H9 (cell line): ENCODE data around the gene TMCC1. TPM values are rescaled to one million over a fixed set of nuclear protein-coding genes. Genes with fewer than 3 reads are reported as not detected.

Experiments used
- DNase-seq: peaks from one replicate; pipeline ENCODE4 v3.0.0-alpha.2; 2017
- H2AFZ ChIP-seq: one replicate; pipeline ENCODE4 v1.6.1; 2013; ENCODE audit warnings: mild to moderate bottlenecking, low read length, control low read depth, moderate library complexity
- H2AK5ac ChIP-seq: 2 replicates; pipeline ENCODE4 v1.6.1; 2013; ENCODE audit warnings: low read length, control low read depth, mixed read lengths; ENCODE audit not compliant: insufficient read length
- H2BK120ac ChIP-seq: one replicate; pipeline ENCODE4 v1.6.1; 2013; ENCODE audit warnings: low read depth, mild to moderate bottlenecking, low read length, control low read depth, inconsistent platforms; ENCODE audit not compliant: poor library complexity, severe bottlenecking
- H2BK12ac ChIP-seq: 2 replicates; pipeline ENCODE4 v1.6.1; 2013; ENCODE audit warnings: low read length, control low read depth, mixed read lengths, low read depth; ENCODE audit not compliant: insufficient read length
- H2BK15ac ChIP-seq: 2 replicates; pipeline ENCODE4 v1.6.1; 2013; ENCODE audit warnings: low read depth, low read length, control low read depth
- H2BK20ac ChIP-seq: one replicate; pipeline ENCODE4 v1.6.1; 2013; ENCODE audit warnings: low read depth, mild to moderate bottlenecking, low read length, control low read depth, inconsistent platforms; ENCODE audit not compliant: poor library complexity, severe bottlenecking
- H2BK5ac ChIP-seq: 2 replicates; pipeline ENCODE4 v1.6.1; 2013; ENCODE audit warnings: low read length, control low read depth, mixed read lengths; ENCODE audit not compliant: insufficient read length
- H3K14ac ChIP-seq: 2 replicates; pipeline ENCODE4 v1.6.1; 2013; ENCODE audit warnings: low read length, control low read depth; ENCODE audit not compliant: insufficient read depth
- H3K18ac ChIP-seq: 2 replicates; pipeline ENCODE4 v1.6.1; 2013; ENCODE audit warnings: low read depth, mild to moderate bottlenecking, mixed read lengths, low read length, control low read depth; ENCODE audit not compliant: insufficient read length
- H3K23ac ChIP-seq: 2 replicates; pipeline ENCODE4 v1.6.1; 2013; ENCODE audit warnings: low read length, control low read depth, mixed read lengths, low read depth; ENCODE audit not compliant: insufficient read length
- H3K23me2 ChIP-seq: 2 replicates; pipeline ENCODE4 v1.6.1; 2013; ENCODE audit warnings: low read depth, mild to moderate bottlenecking, mixed read lengths, low read length, control low read depth; ENCODE audit not compliant: insufficient read length, poor library complexity, severe bottlenecking
- H3K27ac ChIP-seq: 2 replicates; pipeline ENCODE4 v1.5.1; 2013; ENCODE audit warnings: low read length, control low read depth, mixed read lengths, low read depth; ENCODE audit not compliant: insufficient read length
- H3K27me3 ChIP-seq: 2 replicates; pipeline ENCODE4 v1.6.1; 2013; ENCODE audit warnings: low read length, control low read depth, inconsistent platforms; ENCODE audit not compliant: insufficient read depth
- H3K4ac ChIP-seq: 2 replicates; pipeline ENCODE4 v1.6.1; 2013; ENCODE audit warnings: low read depth, mild to moderate bottlenecking, control low read depth, inconsistent platforms, low read length, moderate library complexity
- H3K4me1 ChIP-seq: 2 replicates; pipeline ENCODE4 v1.6.1; 2013; ENCODE audit warnings: low read length, control low read depth, inconsistent platforms; ENCODE audit not compliant: insufficient read depth
- H3K4me2 ChIP-seq: 2 replicates; pipeline ENCODE4 v1.6.1; 2013; ENCODE audit warnings: low read length, control low read depth, mixed read lengths; ENCODE audit not compliant: insufficient read length, insufficient read depth
- H3K56ac ChIP-seq: 2 replicates; pipeline ENCODE4 v1.6.1; 2013; ENCODE audit warnings: low read depth, mild to moderate bottlenecking, mixed read lengths, low read length, control low read depth; ENCODE audit not compliant: insufficient read length
- H3K79me1 ChIP-seq: 2 replicates; pipeline ENCODE4 v1.6.1; 2013; ENCODE audit warnings: low read depth, mild to moderate bottlenecking, moderate library complexity, low read length, control low read depth, inconsistent platforms; ENCODE audit not compliant: insufficient read depth, poor library complexity, severe bottlenecking
- H3K79me2 ChIP-seq: 2 replicates; pipeline ENCODE4 v1.6.1; 2013; ENCODE audit warnings: low read length, control low read depth, inconsistent platforms; ENCODE audit not compliant: insufficient read depth
- H3K9ac ChIP-seq: 2 replicates; pipeline ENCODE4 v1.6.1; 2013; ENCODE audit warnings: low read length, control low read depth, mixed read lengths; ENCODE audit not compliant: insufficient read length; ENCODE audit errors: extremely low read depth
- H3K9me3 ChIP-seq: one replicate; pipeline ENCODE4 v1.6.1; 2013; ENCODE audit warnings: low read depth, low read length, inconsistent platforms; ENCODE audit not compliant: control insufficient read depth
- H3T11ph ChIP-seq: one replicate; pipeline ENCODE4 v1.6.1; 2013; ENCODE audit warnings: mild to moderate bottlenecking, low read length, control low read depth, inconsistent platforms
- H4K20me1 ChIP-seq: one replicate; pipeline ENCODE4 v1.6.1; 2013; ENCODE audit not compliant: control insufficient read depth, insufficient read length, insufficient read depth
- H4K5ac ChIP-seq: 2 replicates; pipeline ENCODE4 v1.6.1; 2013; ENCODE audit warnings: low read depth, mild to moderate bottlenecking, mixed read lengths, low read length, control low read depth; ENCODE audit not compliant: insufficient read length
- H4K8ac ChIP-seq: replicated peaks from 2 replicates; pipeline ENCODE4 v1.6.1; 2013; ENCODE audit warnings: low read length, control low read depth, mixed read lengths, low read depth; ENCODE audit not compliant: insufficient read length
- H4K91ac ChIP-seq: 2 replicates; pipeline ENCODE4 v1.6.1; 2013; ENCODE audit warnings: low read depth, mild to moderate bottlenecking, moderate library complexity, mixed read lengths, low read length, control low read depth; ENCODE audit not compliant: insufficient read length
- H3K27ac Mint-ChIP-seq, 3 experiments: 2 replicates in 2 of 3; 3 replicates in 1 of 3; pipeline ENCODE4 v1.8.0; 2020 to 2021; ENCODE audit warnings: mixed read lengths in 3 of 3, mild to moderate bottlenecking in 1 of 3, moderate library complexity in 1 of 3
- H3K27me3 Mint-ChIP-seq: 2 replicates; pipeline ENCODE4 v1.8.0; 2021; ENCODE audit warnings: low read depth, mild to moderate bottlenecking, moderate library complexity, mixed read lengths
- H3K36me3 Mint-ChIP-seq, 3 experiments: 2 replicates in 2 of 3; 3 replicates in 1 of 3; pipeline ENCODE4 v1.8.0; 2020 to 2021; ENCODE audit warnings: low read depth in 3 of 3, mixed read lengths in 3 of 3; ENCODE audit not compliant: insufficient read depth in 1 of 3
- H3K4me1 Mint-ChIP-seq, 2 experiments: 2 replicates each; pipeline ENCODE4 v1.8.0; 2020; ENCODE audit warnings: mixed read lengths in 2 of 2
- H3K4me3 Mint-ChIP-seq, 2 experiments: 2 replicates in 1 of 2; 3 replicates in 1 of 2; pipeline ENCODE4 v1.8.0; 2020 to 2021; ENCODE audit warnings: mild to moderate bottlenecking in 2 of 2, mixed read lengths in 2 of 2, moderate library complexity in 1 of 2
- H3K9me3 Mint-ChIP-seq, 2 experiments: 2 replicates in 1 of 2; 3 replicates in 1 of 2; pipeline ENCODE4 v1.8.0; 2020; ENCODE audit warnings: mild to moderate bottlenecking in 2 of 2, mixed read lengths in 2 of 2, moderate library complexity in 1 of 2
- WGBS: extraction: QIAGEN DNeasy Blood & Tissue Kit; methylation state at CpG from one replicate; pipeline ENCODE4 v1.1.7; 2013; ENCODE audit warnings: missing lambda C conversion rate, low lambda C conversion rate, mixed read lengths; ENCODE audit not compliant: insufficient read length; ENCODE audit errors: extremely low coverage; 5-methylcytosine and 5-hydroxymethylcytosine counted together
- total RNA-seq: library from RNA; stranded (reverse); gene quantifications from 2 replicates; pipeline ENCODE4 v1.2.1, GENCODE V29; 2021
- TF ChIP-seq, protein P1 (sequence below): fragments of 200-600 bp; sonication (generic); conservative IDR thresholded peaks from 3 replicates; pipeline ENCODE4 v1.8.0; 2021; ENCODE audit warnings: antibody characterized with exemption, mild to moderate bottlenecking

The TMCC1 gene
- total RNA-seq, 1 experiment from 2014 or later: 24.4 TPM

DNA sequence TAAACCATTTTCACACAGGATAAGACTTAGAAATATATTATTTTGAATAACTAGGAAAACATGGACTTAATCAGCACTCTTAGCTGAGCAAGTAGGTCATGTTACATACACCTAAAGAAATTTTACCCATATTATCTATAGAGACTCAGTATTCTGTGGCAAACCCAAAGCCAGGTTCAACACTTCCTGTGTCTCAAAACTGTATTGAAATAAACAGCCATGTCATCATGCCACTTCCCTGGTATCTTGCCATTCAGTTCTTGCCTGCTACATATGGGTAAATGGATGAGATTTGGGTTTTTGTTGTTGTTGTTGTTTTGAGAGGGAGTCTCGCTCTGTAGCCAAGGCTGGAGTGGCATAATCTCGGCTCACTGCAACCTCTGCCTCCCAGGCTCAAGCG, 145.5 kb downstream of the TMCC1 start:
- DNase-seq: no peak
- Histone ChIP-seq H2BK15ac (no peak overlapping the region), H3K4me2 (no peak overlapping the region), H3K18ac (no peak overlapping the region), H3K9ac (no peak overlapping the region), H2AFZ (no peak overlapping the region), H3K14ac (no peak overlapping the region), H2BK20ac (no peak overlapping the region), H4K20me1 (no peaks in the 10 kb centered on the region), H2AK5ac (no peak overlapping the region), H3K4me1 (peaks cover 3% of the 10 kb centered on the region; the same call in 1 of the 2 replicates), H3K27me3 (no peaks in the 10 kb centered on the region), H3K23me2 (no peaks in the 10 kb centered on the region), H2BK12ac (no peak overlapping the region), H3K4ac (no peak overlapping the region), H3K79me2 (no peaks in the 10 kb centered on the region), H2BK5ac (no peak overlapping the region), H3K56ac (no peak overlapping the region), H4K8ac (no peak overlapping the region), H4K91ac (no peak overlapping the region), H3K9me3 (no peaks in the 10 kb centered on the region), H3K27ac (no peak overlapping the region), H4K5ac (no peak overlapping the region), H3T11ph (no peak overlapping the region), H3K79me1 (no peaks in the 10 kb centered on the region), H3K23ac (no peak overlapping the region), H2BK120ac (no peak overlapping the region)
- Mint-ChIP-seq H3K27me3 (no peaks in the 10 kb centered on the region), H3K4me1 (peaks cover 13 to 17% of the 10 kb centered on the region in 2 experiments), H3K36me3 (peaks cover 5 to 6% (median 5%) of the 10 kb centered on the region in 3 experiments), H3K9me3 (peaks cover 5% of the 10 kb centered on the region in 2 experiments; a peak in 3 of 5 replicates), H3K27ac (no peak overlapping the region), H3K4me3 (no peak overlapping the region)
- no CpG with 5 or more reads among the region's 3 CpGs for WGBS
- TF ChIP-seq, protein P1, sequence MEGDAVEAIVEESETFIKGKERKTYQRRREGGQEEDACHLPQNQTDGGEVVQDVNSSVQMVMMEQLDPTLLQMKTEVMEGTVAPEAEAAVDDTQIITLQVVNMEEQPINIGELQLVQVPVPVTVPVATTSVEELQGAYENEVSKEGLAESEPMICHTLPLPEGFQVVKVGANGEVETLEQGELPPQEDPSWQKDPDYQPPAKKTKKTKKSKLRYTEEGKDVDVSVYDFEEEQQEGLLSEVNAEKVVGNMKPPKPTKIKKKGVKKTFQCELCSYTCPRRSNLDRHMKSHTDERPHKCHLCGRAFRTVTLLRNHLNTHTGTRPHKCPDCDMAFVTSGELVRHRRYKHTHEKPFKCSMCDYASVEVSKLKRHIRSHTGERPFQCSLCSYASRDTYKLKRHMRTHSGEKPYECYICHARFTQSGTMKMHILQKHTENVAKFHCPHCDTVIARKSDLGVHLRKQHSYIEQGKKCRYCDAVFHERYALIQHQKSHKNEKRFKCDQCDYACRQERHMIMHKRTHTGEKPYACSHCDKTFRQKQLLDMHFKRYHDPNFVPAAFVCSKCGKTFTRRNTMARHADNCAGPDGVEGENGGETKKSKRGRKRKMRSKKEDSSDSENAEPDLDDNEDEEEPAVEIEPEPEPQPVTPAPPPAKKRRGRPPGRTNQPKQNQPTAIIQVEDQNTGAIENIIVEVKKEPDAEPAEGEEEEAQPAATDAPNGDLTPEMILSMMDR: no peak
